GM18499 (cell line): ENCODE measurements around the gene NUP153.

Experiments used
- ATAC-seq: cut with Tn5 transposase; IDR thresholded peaks from one replicate; pipeline ENCODE4 v1.9.1; 2021; ENCODE audit warnings: moderate number of reproducible peaks; ENCODE audit not compliant: insufficient read depth, unreplicated experiment

NUP153 gene

DNA sequence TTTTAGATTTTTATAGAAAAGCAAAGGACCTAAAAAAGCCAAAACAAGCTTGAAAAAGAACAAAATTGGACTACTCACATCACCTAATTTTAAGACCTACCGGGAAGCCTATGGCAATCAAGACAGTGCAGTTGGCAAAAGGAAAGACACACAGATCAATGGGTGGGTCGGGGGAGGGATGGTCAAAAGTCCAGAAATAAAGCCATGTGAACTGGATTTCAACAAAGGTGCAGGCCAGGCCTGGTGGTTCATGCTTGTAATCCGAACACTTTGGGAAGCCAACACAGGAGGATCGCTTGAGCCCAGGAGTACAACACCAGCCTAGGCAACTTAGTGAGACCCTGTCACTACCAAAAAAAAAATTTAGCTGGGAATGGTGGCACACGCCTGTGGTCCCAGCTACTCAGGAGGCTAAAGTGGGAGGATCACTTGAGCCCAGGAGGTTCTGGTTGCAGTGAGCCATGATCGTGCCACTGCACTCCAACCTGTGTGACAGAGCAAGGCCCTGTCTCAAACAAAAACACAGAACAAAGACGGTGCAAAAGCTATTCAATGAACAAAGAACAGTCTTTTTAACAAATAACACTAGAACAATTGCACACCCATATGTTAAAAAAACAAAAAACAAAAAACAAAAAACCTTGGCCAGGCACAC lies 34.5 kb downstream of the NUP153 start:
- no peak for ATAC-seq

DNA sequence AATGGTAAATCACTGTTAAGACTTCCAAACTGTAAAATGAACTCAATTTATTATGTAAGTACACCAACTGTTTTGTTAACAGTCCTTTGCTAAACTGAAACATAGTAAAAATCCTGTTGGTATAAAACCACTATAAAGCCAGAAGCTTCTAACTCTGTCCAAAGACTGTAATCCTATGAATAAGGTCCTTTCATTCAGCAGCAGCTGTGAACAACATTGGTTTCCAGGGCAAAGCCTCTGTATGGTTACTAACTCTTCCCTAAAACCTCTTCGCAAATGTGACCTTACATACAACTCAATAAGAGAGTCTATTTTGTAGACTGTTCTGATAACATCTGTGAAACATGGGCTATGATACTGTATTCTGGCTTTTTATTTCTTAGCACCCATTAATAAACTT lies 40.1 kb downstream of the NUP153 start:
- no peak for ATAC-seq

DNA sequence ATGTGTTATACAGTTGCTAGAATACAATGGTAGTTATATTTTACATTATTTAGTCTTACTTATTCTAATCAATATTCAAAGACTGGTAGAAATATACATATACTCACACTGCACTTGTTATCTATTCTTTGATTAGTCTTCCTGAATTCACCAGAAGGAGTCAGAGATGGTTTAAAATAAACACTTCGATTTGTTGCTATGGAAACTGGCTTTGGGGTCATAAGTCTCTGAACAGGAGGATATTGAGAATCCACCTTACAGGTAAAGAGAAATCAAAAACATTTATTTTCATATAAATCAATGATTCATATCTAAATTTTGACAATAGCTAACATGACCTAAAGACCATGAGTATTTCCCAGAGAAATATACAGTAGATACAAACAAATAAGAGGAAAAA lies 41.6 kb downstream of the NUP153 start:
- ATAC-seq, result no peak

DNA sequence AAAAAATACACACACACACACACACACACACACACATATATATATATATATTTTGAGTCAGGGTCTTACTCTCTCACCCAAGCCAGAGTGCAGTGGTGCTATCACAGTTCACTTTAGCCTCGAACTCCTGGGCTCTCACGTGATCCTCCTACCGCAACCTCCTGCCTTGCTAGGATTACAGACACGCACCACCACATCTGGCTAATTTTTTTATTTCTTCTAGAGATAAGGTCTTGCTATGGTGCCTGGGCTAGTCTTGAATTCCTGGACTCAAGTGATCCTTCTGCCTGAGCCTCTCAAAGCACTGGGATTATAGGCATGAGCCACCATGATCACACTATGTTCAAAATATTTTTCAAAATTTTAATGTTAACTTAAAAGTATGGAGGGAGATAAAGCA lies 43.5 kb downstream of the NUP153 start:
- no peak for ATAC-seq

DNA sequence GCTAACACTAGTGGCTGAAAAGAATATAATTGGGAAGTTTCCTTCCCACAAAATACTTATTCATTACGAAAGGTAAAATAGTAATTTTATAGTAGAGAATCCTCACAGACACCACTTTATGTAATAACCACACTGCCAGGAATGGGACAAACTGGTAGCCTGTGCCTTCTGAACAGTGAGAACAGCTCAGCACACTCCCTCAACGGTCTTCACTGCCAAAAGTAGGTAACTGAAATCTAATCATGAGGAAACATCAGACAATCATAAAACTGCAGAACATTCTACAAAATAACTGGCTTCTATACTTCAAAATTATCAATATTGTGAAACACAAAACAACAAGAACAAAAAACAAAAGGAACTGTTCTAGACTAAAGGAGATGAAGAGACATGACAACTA lies 44.1 kb downstream of the NUP153 start:
- no peak for ATAC-seq

DNA sequence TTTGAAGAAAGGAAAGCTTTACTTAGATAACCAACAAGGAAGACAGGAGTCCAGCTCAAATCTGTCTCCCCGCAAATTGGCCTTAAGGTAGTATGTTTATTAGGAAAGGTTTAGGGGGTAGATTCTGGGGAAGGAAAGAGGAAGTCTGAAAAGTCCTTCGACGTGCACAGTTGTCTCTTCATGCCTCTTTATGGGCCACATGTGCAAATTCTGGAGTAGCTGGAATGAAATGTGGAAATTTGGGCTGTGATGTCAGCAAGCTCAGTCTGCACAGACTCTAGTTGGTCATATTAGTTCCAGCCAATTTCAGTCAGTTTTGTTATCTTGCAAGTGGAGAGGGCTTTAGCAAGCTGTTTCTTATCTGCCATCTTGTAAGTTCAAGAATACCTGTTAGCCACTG lies 50.1 kb downstream of the NUP153 start:
- ATAC-seq, result no peak

DNA sequence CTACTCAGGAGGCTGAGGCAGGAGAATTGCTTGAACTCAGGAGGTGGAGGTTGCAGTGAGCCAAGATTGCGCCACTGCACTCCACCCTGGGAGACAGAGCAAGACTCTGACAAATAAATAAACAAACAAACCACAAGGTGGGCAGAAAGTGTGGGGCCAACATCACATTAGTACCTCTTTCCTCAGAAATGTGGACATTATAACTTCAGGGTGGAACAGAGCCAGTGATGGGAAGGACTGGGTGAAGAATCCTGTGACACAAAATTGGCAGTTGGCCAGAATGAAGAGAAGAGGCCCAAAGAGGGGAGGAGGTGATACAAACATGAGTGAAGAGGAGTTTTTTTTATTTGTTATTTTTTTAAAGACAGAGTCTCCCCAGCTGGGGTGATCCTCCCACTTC lies 50.6 kb downstream of the NUP153 start:
- ATAC-seq, result no peak

DNA sequence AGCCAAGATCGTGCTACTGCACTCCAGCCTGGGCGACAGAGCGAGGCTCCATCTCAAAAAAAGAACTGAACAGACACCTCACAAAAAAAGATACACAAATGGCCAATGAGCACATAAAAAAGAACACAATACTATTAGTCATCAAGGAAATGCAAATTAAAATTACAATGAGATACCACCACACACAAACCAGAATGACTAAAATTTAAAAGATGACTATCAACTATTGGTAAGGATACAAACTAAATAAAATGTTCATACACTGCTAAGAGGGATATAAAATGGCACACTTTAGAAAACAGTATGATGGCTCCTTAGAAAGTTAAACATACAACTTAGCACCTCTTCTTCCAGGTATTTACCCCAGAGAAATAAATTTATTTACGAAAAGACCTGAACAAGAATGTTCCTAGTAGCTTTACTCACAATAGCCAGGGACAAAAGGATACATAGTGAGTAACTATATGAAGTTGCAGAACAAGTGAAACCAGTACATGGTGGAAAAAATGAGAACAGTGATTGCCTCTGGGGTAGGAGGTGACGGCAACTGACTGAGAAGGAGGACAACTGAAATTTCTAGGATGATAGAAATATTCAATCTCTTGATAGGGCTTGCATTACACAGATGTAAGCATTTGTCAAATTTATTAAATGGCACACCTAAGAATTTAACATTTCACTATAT lies 53.4 kb downstream of the NUP153 start:
- ATAC-seq, result no peak

DNA sequence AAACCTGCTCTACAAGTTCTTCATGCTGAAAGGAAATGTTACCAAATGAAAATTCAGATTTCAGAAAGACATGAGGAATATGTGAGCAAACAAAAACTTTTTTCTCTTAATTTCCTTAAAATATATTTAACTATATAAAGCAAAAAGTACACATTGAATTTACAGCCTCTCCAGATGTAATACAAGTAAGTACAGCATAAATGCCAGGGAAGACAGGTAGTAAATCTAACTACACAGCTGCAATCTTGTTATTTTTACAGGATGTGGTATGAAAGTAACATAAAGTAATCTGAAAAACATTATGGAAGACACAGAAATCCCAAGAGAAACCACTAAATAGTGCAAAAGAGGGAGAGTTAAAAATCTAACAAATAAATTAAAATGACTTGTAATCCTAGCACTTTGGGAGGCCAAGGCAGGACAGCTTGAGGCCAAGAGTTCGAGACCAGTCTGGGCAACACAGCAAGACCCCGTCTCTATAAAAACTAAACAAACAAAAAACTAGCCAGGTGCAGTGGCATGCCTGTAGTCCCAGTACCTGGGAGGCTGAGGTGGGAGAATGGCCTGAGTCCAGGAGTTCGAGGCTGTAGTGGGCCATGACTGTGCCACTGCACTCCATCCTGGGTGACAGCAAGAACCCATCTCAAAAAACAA lies 55.9 kb downstream of the NUP153 start:
- no peak for ATAC-seq

DNA sequence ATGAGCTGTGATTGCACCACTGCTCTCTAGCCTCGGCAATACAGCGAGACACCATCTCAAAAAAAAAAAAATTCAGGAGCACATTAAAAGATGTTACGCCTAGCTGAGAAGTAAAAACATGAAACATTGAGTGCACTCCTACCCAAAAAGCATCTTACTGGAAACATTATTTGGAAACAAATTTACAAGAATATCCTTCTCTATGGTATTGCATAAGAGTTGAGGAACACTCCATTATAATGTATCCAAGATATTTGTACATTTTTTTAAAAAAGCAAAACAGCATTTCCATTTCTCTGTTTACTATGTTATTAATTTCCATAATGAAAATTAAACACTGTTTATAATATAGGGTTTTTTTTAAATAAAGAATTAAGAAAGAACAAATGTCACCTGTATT lies 58.0 kb downstream of the NUP153 start:
- ATAC-seq, result no peak

DNA sequence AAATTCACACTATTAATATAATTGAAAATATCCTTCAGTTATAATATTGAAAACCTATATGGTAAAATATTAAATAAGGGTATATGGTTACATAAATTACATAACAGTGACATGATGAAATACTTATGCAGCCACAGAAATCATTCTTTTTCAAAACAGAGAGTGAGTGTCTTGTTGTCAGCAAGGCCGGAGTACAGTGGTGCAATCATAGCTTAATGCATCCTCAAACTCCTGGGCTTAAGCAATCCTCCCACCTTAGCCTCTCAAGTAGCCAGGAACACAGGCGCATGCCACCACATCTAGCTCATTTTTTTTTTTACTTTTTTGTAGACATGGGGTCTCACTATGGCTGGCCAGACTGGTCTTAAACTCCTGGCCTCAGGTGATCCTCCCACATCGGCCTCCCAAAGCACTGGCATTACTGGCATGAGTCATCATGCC lies 66.2 kb downstream of the NUP153 start:
- ATAC-seq, result no peak

DNA sequence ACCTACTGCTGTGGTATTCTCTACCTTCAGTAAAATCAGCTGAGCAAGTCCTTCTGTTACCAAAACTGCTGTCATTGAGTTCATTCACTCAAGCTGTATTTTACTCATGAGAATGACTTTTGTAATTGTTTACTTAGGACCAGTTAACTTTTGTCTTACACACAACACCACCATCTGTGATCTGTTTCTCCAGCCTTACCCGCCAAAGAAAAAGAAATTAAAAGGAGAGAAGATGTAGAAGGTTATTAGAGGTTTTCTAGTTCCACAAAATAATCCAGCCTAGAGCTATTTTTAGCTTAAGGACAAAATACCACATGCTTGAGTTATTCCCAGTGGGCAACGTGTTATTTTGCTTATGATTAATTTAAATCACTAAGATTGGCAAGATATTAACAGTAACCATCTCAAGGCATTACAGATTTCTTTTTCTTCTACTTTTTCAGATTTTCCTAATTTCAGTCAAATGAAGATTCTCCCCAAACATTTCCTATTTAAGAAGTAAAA lies 68.5 kb downstream of the NUP153 start:
- no peak for ATAC-seq

DNA sequence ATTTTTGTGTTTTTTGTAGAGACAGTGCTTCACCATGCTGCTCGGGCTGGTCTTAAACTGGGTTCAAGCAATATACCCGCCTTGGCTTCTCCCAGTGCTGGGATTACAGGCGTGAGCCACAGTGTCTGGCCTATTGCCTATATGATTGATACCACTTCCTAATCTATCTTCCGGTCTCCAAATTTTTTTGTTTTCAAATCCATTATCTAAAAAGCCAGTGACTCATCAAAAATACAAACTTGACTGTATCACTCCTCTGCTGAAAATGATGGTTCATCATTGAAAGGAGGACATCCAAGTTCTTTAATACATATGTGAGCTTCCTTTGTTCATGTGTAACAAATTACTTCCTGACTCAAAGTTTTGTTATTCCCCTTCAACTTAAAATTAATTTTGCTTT lies 71.2 kb downstream of the NUP153 start:
- no peak for ATAC-seq

DNA sequence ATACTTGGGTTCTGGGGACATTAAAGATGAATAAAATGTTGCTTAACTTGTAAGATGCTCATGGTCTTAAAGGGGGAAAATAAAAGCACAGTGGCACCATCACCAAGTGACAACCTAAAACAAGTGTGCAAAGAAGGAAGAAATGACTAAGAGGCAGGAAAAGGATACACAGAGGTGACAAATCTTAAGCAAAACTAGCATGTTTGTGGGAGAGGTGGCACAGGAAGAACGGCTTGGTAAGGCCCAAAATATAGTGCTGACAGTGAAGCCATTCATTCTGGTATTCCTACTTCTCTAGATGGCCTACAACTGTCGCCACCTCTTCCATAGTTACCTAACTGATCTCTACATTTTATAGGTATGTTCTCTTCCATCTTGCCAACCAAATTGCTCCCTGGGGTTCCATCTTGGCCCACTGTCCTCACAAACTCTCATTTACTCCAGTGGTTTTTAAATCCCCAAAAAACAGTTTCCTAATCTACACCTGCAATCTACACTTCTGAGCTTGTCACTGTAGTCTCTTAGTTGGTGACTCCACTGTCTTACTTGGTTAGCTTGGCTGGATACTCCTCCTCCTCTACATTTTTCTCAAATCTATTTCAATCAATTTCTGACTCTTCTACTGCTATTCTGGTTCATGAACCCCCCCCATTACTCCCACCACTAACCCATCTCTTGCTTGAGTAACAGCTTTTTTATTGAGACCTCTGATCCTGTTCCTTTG lies 73.1 kb downstream of the NUP153 start:
- ATAC-seq, result no peak

DNA sequence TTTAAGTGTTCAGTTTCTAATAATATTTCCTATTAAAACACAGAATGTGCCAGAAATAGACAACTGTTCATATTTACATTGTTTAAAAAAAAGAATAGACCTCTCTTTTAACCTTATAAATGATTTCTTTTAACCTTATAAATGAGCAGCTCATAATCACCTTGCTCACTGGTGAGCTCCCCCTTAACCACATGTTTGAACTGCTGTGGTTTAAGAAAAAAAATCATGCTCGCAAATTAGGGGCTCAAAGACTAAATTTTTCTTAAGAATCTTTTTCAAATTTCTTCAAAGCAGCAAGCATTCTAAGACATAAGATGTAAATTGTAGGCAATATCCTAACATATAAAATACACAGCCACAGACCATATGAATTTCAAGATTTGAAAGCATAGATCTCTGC lies 73.8 kb downstream of the NUP153 start:
- no peak for ATAC-seq

DNA sequence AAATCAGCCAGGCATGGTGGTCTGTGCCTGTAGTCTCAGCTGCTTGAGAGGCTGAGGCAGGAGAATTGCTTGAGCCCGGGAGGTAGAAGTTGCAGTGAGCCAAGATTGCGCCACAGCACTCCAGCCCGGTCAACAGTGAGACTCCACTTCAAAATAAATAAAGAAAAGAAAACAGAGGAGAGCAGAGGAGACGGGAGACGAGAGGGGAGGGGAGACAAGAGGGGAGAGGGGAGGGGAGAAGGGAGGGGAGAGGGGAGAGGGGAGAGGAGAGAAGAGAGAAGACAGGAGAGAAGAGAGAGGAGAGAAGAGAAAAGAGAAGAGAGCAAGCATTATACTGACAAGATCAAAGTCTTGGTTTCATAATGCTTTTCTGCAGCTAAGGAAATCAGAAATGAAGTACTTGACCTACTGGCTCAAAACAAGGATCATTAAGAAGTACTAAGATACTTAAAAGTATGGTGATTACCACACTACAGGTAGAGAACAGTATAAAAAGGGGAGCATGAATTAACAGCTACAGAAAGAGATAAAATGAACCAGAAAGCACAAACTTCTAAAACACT lies 76.1 kb downstream of the NUP153 start:
- no peak for ATAC-seq

DNA sequence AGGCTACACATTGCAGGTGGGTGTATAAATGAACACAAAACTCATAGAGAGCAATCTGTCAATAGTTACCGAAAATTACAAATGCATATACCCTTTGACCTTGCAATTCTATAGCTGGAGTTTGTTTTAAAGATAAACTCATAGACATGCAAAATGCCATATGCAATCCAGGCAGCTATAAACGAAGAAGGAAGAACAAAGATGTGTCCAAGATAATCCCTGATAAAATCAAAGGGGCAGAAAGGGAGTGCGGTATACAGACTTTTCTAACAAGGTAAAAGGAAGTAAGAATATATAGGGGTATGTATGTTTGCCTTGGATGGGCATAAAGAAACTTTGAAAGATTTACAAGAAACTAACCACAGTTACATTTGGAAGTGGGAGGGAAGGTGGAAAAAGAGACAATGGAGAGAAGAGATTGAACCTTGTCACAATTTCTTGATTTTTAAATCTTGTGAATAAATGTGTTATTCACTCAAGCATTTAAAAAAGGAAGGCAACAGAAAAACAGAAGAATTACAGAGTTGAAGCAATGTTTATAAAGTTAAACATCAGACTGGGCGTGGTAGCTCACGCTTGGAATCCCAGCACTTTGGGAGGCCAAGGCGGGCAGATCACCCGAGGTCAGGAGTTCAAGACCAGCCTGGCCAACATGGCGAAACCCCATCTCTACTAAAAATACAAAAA lies 76.8 kb downstream of the NUP153 start:
- no peak for ATAC-seq

DNA sequence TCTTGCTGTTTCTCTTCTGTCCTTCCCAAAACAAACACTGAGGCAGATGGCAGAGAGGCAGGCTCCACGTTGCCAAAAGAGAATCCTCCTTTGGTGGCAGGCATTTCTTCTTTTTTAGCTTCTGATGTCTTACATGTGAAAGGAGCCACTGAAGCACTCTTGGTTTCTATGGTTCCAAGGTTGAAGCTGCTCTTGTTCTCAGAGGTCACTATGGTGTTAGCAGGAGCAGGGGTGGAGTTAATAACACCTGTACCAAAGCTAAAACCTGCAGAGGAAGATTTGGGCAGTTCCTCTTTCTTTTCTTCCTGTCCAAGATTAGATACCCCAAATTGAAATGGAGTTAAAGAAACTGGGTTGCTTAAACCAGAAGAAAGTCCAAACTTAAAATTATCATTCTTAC lies 77.9 kb downstream of the NUP153 start:
- ATAC-seq, result no peak

DNA sequence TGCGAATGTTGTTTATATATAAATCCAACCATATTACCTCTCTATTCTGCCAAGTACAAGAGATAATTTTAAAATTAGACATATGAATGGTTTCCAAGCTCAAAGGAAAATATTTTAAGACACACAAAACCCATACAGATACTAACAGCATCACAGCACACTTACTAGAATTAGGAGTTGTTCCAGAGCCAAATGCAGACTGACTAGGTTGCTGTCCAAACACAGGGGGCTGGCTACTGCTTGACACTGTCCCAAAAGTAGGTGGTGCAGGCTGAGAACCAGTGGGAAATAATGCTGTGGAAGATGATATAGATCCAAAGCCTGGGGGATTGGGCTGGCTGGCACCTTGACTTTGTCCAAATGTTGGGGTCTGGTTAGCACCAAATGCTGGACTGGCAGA lies 82.3 kb downstream of the NUP153 start:
- ATAC-seq, result no peak

DNA sequence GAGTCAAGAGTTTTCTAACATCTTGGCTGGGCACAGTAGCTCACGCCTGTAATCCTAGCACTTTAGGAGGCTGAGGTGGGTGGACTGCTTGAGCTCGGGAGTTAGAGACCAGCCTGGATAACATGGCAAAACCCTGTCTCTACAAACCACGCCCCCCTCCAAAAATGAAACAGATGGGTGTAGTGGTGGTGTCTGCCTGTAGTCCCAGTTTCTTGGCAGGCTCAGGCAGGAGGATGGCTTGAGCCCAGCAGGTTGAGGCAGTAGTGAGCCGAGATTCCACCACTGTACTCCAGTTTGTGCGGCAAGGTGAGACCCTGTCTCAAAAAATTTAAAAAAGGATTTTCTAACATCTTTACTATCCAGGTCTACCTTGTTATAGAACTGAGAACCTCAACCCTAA lies 84.6 kb downstream of the NUP153 start:
- ATAC-seq, result no peak
